Endothelial cell (in vitro differentiated cells): ENCODE data around the gene LSM14A. TPM values are rescaled to one million over a fixed set of nuclear protein-coding genes. Genes with fewer than 3 reads are reported as not detected.
A peak's percentile ranks its signal among the peaks of the same experiment; 100 is the strongest.

Experiments
- DNase-seq: peaks from one replicate; pipeline ENCODE4 v3.0.0; 2021; ENCODE audit warnings: low spot score
- H3K27ac Mint-ChIP-seq: one replicate; pipeline ENCODE4 v1.8.0; 2021; ENCODE audit warnings: mixed read lengths, inconsistent platforms; ENCODE audit not compliant: unreplicated experiment
- H3K27me3 Mint-ChIP-seq: one replicate; pipeline ENCODE4 v1.8.0; 2021; ENCODE audit warnings: mild to moderate bottlenecking, moderate library complexity, mixed read lengths, inconsistent platforms; ENCODE audit not compliant: unreplicated experiment
- H3K36me3 Mint-ChIP-seq: one replicate; pipeline ENCODE4 v1.8.0; 2021; ENCODE audit warnings: mild to moderate bottlenecking, low read depth, mixed read lengths, inconsistent platforms; ENCODE audit not compliant: unreplicated experiment
- H3K4me1 Mint-ChIP-seq: one replicate; pipeline ENCODE4 v1.8.0; 2021; ENCODE audit warnings: mild to moderate bottlenecking, mixed read lengths, inconsistent platforms; ENCODE audit not compliant: unreplicated experiment
- H3K4me3 Mint-ChIP-seq: one replicate; pipeline ENCODE4 v1.8.0; 2021; ENCODE audit warnings: mild to moderate bottlenecking, mixed read lengths, inconsistent platforms; ENCODE audit not compliant: unreplicated experiment
- H3K9me3 Mint-ChIP-seq: one replicate; pipeline ENCODE4 v1.8.0; 2021; ENCODE audit warnings: mixed read lengths, inconsistent platforms; ENCODE audit not compliant: unreplicated experiment
- CTCF ChIP-seq: fragments of 200-600 bp; sonication (generic); IDR thresholded peaks from one replicate; pipeline ENCODE4 v1.5.0; 2021; ENCODE audit warnings: antibody characterized with exemption; ENCODE audit not compliant: unreplicated experiment
- total RNA-seq: library from RNA; stranded (reverse); fragmentation: NEBNext Ultra II Directional; extraction: Animal tissue kit (Norgen Biotek cat#: 25700); gene quantifications from one replicate; pipeline ENCODE4 v1.2.1, GENCODE V29; 2021; ENCODE audit not compliant: unreplicated experiment

LSM14A gene
- total RNA-seq, 1 donor from 2014 or later, result 137 TPM

GRCh38 chr19:34179066-34179465 is 6.8 kb downstream of the LSM14A start:
- H3K36me3 Mint-ChIP-seq, result no peaks in the 10 kb centered on the region
- no peak overlapping the region for H3K27ac Mint-ChIP-seq
- DNase-seq, result no peak
- H3K9me3 Mint-ChIP-seq, result no peaks in the 10 kb centered on the region
- H3K27me3 Mint-ChIP-seq, result peaks cover 1% of the 10 kb centered on the region
- H3K4me3 Mint-ChIP-seq, result no peak overlapping the region
- no peak for TF ChIP-seq CTCF
- H3K4me1 Mint-ChIP-seq, result peaks cover 37% of the 10 kb centered on the region

- no peaks in the 10 kb centered on the region for H3K36me3 Mint-ChIP-seq
- H3K9me3 Mint-ChIP-seq, result no peaks in the 10 kb centered on the region
- peaks cover 1% of the 10 kb centered on the region for H3K27me3 Mint-ChIP-seq
- H3K4me1 Mint-ChIP-seq, result peaks cover 37% of the 10 kb centered on the region
- DNase-seq, result no peak
- peak overlapping the region; percentile 21 for H3K4me3 Mint-ChIP-seq
- H3K27ac Mint-ChIP-seq, result no peak overlapping the region
- TF ChIP-seq CTCF, result no peak
Measured at GRCh38 chr19:34180273-34180672, 8.0 kb downstream of the LSM14A start.

- peak overlapping the region; percentile 21 for H3K4me3 Mint-ChIP-seq
- no peak for DNase-seq
- no peaks in the 10 kb centered on the region for H3K36me3 Mint-ChIP-seq
- no peaks in the 10 kb centered on the region for H3K9me3 Mint-ChIP-seq
- H3K27ac Mint-ChIP-seq, result no peak overlapping the region
- peaks cover 1% of the 10 kb centered on the region for H3K27me3 Mint-ChIP-seq
- TF ChIP-seq CTCF, result no peak
- H3K4me1 Mint-ChIP-seq, result peaks cover 38% of the 10 kb centered on the region
Measured at GRCh38 chr19:34180709-34181108, 8.4 kb downstream of the LSM14A start.

DNA sequence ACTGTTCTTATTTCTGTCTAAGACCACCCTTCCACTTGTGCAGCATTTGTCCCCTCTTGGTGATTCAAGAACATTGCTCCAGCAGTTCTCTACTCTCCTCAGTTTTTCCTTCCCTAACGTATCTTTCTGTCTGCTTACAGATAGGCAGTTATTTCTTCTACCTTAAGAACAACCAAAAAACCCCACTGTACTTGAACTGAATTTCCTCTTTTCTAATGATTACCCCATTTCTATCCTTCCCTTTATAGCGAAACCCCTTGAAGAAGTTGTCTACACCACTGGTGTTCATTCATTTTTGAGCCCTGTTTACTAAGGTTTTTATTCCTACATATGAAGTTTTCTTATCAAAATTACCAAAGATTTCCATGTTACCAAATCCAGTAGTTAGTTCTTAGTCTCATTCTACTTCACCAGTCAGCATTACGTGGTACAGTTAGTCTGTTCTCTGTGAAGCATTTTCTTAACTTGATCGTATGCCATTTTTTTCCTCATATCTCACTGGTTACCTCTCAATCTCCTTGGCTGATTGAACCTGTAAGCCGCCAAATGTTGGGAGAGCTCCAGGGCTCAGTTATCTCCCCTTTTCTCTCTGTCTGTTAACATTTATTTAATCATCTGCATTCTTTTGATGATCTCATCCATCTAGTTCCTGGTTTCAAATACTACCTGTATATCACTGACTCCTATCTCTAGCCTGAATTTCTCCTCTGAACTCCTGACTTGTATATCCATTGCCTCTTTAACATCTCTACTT is 9.0 kb downstream of the LSM14A start:
- Mint-ChIP-seq H3K9me3 (no peaks in the 10 kb centered on the region), H3K27ac (peak overlapping the region; percentile 7)
- TF ChIP-seq CTCF, result no peak

GRCh38 chr19:34182125-34182524 is 9.8 kb downstream of the LSM14A start:
- H3K36me3 Mint-ChIP-seq, result no peaks in the 10 kb centered on the region
- peaks cover 1% of the 10 kb centered on the region for H3K27me3 Mint-ChIP-seq
- no peaks in the 10 kb centered on the region for H3K9me3 Mint-ChIP-seq
- H3K27ac Mint-ChIP-seq, result peak overlapping the region; percentile 7
- DNase-seq, result no peak
- H3K4me3 Mint-ChIP-seq, result no peak overlapping the region
- no peak for TF ChIP-seq CTCF
- H3K4me1 Mint-ChIP-seq, result peaks cover 30% of the 10 kb centered on the region

More for the DNA sequence above, 9.0 kb downstream of the LSM14A start:
- Mint-ChIP-seq H3K4me3 (no peak overlapping the region), H3K36me3 (no peaks in the 10 kb centered on the region), H3K4me1 (peaks cover 35% of the 10 kb centered on the region), H3K27me3 (peaks cover 1% of the 10 kb centered on the region)
- no peak for DNase-seq
